ENCODE data around the gene C1orf232. TPM values are rescaled to one million over a fixed set of nuclear protein-coding genes. Genes with fewer than 3 reads are reported as not detected.

Gene C1orf232
- total and polyA plus RNA-seq, 9 of the 15 experiments (the other 6 are each of a cell fraction or from before 2014, with no cell fraction given) = not detected

DNA sequence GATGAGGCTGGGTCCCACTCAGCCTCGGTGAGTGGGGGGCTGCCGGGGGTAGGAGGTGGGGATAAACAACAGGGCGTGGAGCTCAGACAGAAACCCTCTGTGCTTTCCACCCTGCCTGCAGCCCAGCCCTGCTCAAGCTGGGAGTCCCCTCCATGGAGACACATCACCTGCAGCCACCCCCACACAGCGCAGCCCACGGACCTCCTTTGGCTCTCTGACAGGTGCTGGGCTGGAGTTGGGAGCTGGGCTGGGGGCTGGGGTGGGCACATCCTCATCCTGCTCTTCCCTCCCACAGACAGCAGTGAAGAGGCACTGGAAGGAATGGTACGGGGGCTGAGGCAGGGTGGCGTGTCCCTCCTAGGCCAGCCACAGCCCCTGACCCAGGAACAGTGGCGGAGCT, 19.7 kb upstream of the C1orf232 start (continued):
- TF ChIP-seq, protein P1, sequence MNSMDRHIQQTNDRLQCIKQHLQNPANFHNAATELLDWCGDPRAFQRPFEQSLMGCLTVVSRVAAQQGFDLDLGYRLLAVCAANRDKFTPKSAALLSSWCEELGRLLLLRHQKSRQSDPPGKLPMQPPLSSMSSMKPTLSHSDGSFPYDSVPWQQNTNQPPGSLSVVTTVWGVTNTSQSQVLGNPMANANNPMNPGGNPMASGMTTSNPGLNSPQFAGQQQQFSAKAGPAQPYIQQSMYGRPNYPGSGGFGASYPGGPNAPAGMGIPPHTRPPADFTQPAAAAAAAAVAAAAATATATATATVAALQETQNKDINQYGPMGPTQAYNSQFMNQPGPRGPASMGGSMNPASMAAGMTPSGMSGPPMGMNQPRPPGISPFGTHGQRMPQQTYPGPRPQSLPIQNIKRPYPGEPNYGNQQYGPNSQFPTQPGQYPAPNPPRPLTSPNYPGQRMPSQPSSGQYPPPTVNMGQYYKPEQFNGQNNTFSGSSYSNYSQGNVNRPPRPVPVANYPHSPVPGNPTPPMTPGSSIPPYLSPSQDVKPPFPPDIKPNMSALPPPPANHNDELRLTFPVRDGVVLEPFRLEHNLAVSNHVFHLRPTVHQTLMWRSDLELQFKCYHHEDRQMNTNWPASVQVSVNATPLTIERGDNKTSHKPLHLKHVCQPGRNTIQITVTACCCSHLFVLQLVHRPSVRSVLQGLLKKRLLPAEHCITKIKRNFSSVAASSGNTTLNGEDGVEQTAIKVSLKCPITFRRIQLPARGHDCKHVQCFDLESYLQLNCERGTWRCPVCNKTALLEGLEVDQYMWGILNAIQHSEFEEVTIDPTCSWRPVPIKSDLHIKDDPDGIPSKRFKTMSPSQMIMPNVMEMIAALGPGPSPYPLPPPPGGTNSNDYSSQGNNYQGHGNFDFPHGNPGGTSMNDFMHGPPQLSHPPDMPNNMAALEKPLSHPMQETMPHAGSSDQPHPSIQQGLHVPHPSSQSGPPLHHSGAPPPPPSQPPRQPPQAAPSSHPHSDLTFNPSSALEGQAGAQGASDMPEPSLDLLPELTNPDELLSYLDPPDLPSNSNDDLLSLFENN (IDR thresholded peaks at IDR 0.05; ENCODE audit: low read depth in 2 of 2, low read length in 2 of 2) = no peak
- TF ChIP-seq MYC (IDR thresholded peaks at IDR 0.05; ENCODE audit: low read depth, low read length) = no peak
- TF ChIP-seq MYC (CRISPR knock-in tag; IDR thresholded peaks at IDR 0.05; ENCODE audit: borderline replicate concordance, low read depth) = no peak
- TF ChIP-seq CC2D1A (IDR thresholded peaks at IDR 0.05) = no peak
- no peak for TF ChIP-seq U2AF1 (optimal IDR thresholded peaks at IDR 0.05; ENCODE audit: low read depth, low read length)
- TF ChIP-seq ZNF639 (CRISPR knock-in tag; conservative IDR thresholded peaks at IDR 0.05 in 1 of 2, IDR thresholded peaks at IDR 0.05 in 1 of 2) = no peak
